Liver (tissue), 9 donors: ENCODE data around the gene CUBN. TPM values are rescaled to one million over a fixed set of nuclear protein-coding genes. Genes with fewer than 3 reads are reported as not detected.

ENCODE experiments used
- DNase-seq: peaks from one replicate; pipeline ENCODE4 v3.0.0-alpha.2; 2017; ENCODE audit warnings: low spot score
- H3K27ac ChIP-seq, 2 donors: one replicate each; pipeline ENCODE4 v1.7.0; 2013; ENCODE audit warnings: inconsistent platforms in 2 of 2, low read length in 2 of 2, control low read depth in 1 of 2, low read depth in 1 of 2, mild to moderate bottlenecking in 1 of 2
- H3K27me3 ChIP-seq, 4 donors: one replicate each; pipeline versions ENCODE4 v1.6.1 to v1.7.0; 2013; ENCODE audit warnings: low read length in 3 of 4, inconsistent platforms in 1 of 4, mild to moderate bottlenecking in 1 of 4, moderate library complexity in 1 of 4; ENCODE audit not compliant: control insufficient read depth in 4 of 4, insufficient read depth in 4 of 4
- H3K36me3 ChIP-seq, 4 donors: one replicate each; pipeline versions ENCODE4 v1.6.1 to v1.7.0; 2013; ENCODE audit warnings: low read length in 3 of 4, mild to moderate bottlenecking in 3 of 4, low read depth in 1 of 4, moderate library complexity in 1 of 4; ENCODE audit not compliant: control insufficient read depth in 4 of 4, insufficient read depth in 3 of 4
- H3K4me1 ChIP-seq, 4 donors: one replicate each; pipeline versions ENCODE4 v1.6.1 to v1.7.0; 2013; ENCODE audit warnings: low read length in 3 of 4, mild to moderate bottlenecking in 3 of 4, moderate library complexity in 1 of 4; ENCODE audit not compliant: control insufficient read depth in 4 of 4, insufficient read depth in 4 of 4
- H3K4me3 ChIP-seq, 3 donors: one replicate each; pipeline versions ENCODE4 v1.6.1 to v1.7.0; 2013; ENCODE audit warnings: low read length in 3 of 3, control low read depth in 1 of 3, low read depth in 1 of 3, mild to moderate bottlenecking in 1 of 3
- H3K9ac ChIP-seq, 2 donors: one replicate each; pipeline ENCODE4 v1.7.0; 2013; ENCODE audit warnings: low read length in 2 of 2, mild to moderate bottlenecking in 2 of 2, moderate library complexity in 2 of 2, control low read depth in 1 of 2, low read depth in 1 of 2
- H3K9me3 ChIP-seq, 4 donors: one replicate each; pipeline versions ENCODE4 v1.6.1 to v1.7.0; 2013; ENCODE audit warnings: low read length in 3 of 4; ENCODE audit not compliant: control insufficient read depth in 4 of 4
- EGR1 ChIP-seq, 2 donors: IDR thresholded peaks; 2 replicates each; pipeline ENCODE4 v1.6.1; 2016 to 2018; ENCODE audit warnings: antibody characterized with exemption in 2 of 2, low read depth in 2 of 2
- FOXA1 ChIP-seq: IDR thresholded peaks from 2 replicates; pipeline ENCODE4 v1.6.1; 2016; ENCODE audit warnings: antibody characterized with exemption
- FOXA2 ChIP-seq: IDR thresholded peaks from 2 replicates; pipeline ENCODE4 v1.6.1; 2016; ENCODE audit warnings: antibody characterized with exemption
- GABPA ChIP-seq, 2 donors: IDR thresholded peaks in 1 of 2; conservative IDR thresholded peaks in 1 of 2; 2 replicates each; pipeline ENCODE4 v1.6.1; 2016; ENCODE audit warnings: antibody characterized with exemption in 2 of 2, mild to moderate bottlenecking in 1 of 2, moderate library complexity in 1 of 2
- HNF4A ChIP-seq, 2 donors: conservative IDR thresholded peaks; 2 replicates each; pipeline ENCODE4 v1.6.1; 2016; ENCODE audit warnings: antibody characterized with exemption in 2 of 2, mild to moderate bottlenecking in 2 of 2
- HNF4G ChIP-seq: IDR thresholded peaks from 2 replicates; pipeline ENCODE4 v1.6.1; 2016; ENCODE audit warnings: antibody characterized with exemption
- JUND ChIP-seq, 2 donors: IDR thresholded peaks; 2 replicates each; pipeline ENCODE4 v1.6.1; 2016; ENCODE audit warnings: antibody characterized with exemption in 2 of 2
- NR2F2 ChIP-seq: IDR thresholded peaks from 2 replicates; pipeline ENCODE4 v1.6.1; 2016; ENCODE audit warnings: antibody characterized with exemption
- RAD21 ChIP-seq, 2 donors: IDR thresholded peaks; 2 replicates each; pipeline ENCODE4 v1.6.1; 2016; ENCODE audit warnings: antibody characterized with exemption in 2 of 2, mild to moderate bottlenecking in 2 of 2
- RXRA ChIP-seq, 2 donors: IDR thresholded peaks; 2 replicates each; pipeline ENCODE4 v1.6.1; 2017 to 2018; ENCODE audit warnings: antibody characterized with exemption in 2 of 2, mild to moderate bottlenecking in 1 of 2
- SP1 ChIP-seq: IDR thresholded peaks from 2 replicates; pipeline ENCODE4 v1.6.1; 2018; ENCODE audit warnings: antibody characterized with exemption, mild to moderate bottlenecking
- TAF1 ChIP-seq: conservative IDR thresholded peaks from 2 replicates; pipeline ENCODE4 v1.6.1; 2016; ENCODE audit warnings: antibody characterized with exemption, mild to moderate bottlenecking
- YY1 ChIP-seq: IDR thresholded peaks from 2 replicates; pipeline ENCODE4 v1.6.1; 2016; ENCODE audit warnings: antibody characterized with exemption, mild to moderate bottlenecking
- WGBS: extraction: QIAGEN DNeasy Blood & Tissue Kit; methylation state at CpG from one replicate; pipeline ENCODE4 v1.1.7; 2013; 5-methylcytosine and 5-hydroxymethylcytosine counted together
- polyA plus RNA-seq, 2 donors: library from polyadenylated mRNA; stranded (reverse) in 1 of 2; unstranded in 1 of 2; fragments of 200-250 nt in 1 of 2; fragments of >200 nt in 1 of 2; fragmentation: Nextera tagmentation in 1 of 2; extraction: Ambion mirVana in 1 of 2; gene quantifications; one replicate each; pipeline versions ENCODE4 v1.2.1 to v1.2.3, GENCODE V29; 2013 to 2015
- total RNA-seq, 2 donors: library from RNA; depleted of rRNA; stranded (reverse); fragments of >200 nt; gene quantifications; one replicate each; pipeline ENCODE4 v1.2.3, GENCODE V29; 2014
- TF ChIP-seq, protein P1 (sequence below): IDR thresholded peaks from 2 replicates; pipeline ENCODE4 v1.6.1; 2016; ENCODE audit warnings: antibody characterized with exemption, mild to moderate bottlenecking
- TF ChIP-seq, protein P2 (sequence below): IDR thresholded peaks from 2 replicates; pipeline ENCODE4 v1.6.1; 2016; ENCODE audit warnings: antibody characterized with exemption
- donor health status: healthy.
- donor health status: healthy.
- donor health status: healthy.
- donor health status: healthy.
- donor health status: healthy.

The CUBN gene
- total and polyA plus RNA-seq, 4 donors, result 0.01 to 0.67 (median 0.30) TPM

DNA sequence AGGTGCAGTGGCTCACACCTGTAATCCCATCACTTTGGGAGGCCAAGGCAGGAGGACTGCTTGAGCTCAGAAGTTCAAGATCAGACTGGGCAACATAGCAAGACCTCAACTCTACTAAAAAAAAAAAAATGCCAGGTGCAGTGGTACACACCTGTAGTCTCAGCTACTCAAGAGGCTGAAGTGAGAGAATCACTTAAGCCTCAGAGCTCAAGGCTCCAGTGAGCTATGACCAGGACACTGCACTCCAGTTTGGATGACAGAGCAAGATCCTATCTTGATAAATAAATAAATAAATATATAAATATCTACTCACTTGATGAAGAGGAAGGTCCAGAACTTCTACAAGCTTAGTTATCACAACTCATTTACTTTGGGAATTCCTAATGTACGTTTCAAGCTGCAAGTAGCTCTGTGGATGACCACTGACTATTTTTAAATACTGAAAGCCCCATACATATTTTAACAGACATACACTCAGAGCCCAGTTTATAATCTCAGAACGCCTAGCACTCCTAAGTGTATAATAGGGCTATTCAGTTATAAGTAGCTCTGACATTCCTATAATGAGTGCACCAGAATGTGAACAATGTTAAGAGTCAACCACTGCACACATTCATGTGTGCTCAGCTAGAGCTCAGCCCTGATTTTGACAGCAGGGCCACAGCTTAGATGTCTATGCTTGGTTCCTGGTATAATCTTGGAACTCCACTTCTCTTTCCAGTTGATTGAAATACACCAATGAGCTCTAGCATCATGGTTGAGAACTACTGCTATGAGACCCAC, 119.1 kb downstream of the CUBN start:
- no peak overlapping the region for H3K27ac ChIP-seq
- no peak overlapping the region for H3K9ac ChIP-seq
- H3K4me1 ChIP-seq, result no peaks in the 10 kb centered on the region
- no peaks in the 10 kb centered on the region for H3K36me3 ChIP-seq
- H3K9me3 ChIP-seq, result no peaks in the 10 kb centered on the region
- TF ChIP-seq GABPA (IDR thresholded peaks at IDR 0.05 in 1 of 2, conservative IDR thresholded peaks at IDR 0.05 in 1 of 2) (no peak), FOXA1 (no peak)
- DNase-seq, result no peak
- WGBS, result 86% methylated on average over 2 of the region's 2 CpGs
- H3K27me3 ChIP-seq, result no peaks in the 10 kb centered on the region
- H3K4me3 ChIP-seq, result no peak overlapping the region

DNA sequence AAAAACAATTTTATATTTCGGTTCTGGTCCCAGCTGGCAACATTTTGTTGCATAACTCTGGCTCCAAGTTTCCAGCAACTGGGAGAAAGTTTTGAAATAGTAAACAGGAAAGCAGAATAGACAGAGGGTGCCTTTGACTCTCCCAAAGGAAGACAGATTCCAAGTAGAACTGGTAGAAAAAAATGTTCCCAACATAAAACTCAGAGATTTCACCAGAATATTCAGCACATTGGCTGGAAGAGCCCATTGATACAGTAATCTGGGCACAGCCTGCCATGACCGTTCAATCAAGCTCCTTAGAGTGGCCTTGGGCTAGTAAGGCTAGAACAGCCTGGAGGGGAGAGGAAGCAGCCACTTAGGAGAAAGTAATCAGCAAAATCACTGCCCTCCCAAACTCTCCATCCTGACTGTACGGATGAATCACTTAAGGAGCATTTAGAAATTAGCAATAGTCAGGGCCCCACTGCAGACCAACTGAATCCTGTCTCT, 120.4 kb downstream of the CUBN start:
- Histone ChIP-seq H3K36me3 (no peaks in the 10 kb centered on the region), H3K4me3 (no peak overlapping the region), H3K27me3 (no peaks in the 10 kb centered on the region), H3K4me1 (no peaks in the 10 kb centered on the region), H3K27ac (peak overlapping the region in 1 of 2 donors; percentile 42), H3K9ac (no peak overlapping the region), H3K9me3 (no peaks in the 10 kb centered on the region)
- WGBS, result 62% methylated on average over 3 of the region's 3 CpGs
- TF ChIP-seq FOXA1 (no peak), HNF4G (no peak), SP1 (peak; percentile 22), RAD21 (IDR thresholded peaks at IDR 0.05) (peak in 1 of 2 donors; percentile 29), NR2F2 (peak; percentile 25)
- DNase-seq, result no peak

DNA sequence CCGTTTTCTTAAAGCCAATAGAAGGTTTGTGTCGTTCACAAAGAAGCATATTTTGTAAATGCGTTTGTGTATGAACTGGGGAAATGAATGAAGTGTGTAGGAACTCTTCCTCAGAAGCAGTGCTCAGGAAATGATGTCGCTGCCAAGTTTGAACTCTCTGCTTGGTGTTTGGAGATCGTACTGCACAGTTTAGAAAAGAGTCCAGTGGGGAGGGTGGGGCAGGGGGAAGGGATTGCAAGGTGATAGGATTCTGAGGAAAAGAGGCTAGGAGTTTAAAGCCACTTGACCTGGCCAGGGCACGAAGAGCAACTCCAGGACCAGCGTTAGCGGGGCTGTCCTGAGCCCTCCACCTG, 122.2 kb downstream of the CUBN start:
- WGBS, result 76% methylated on average over 8 of the region's 8 CpGs
- TF ChIP-seq FOXA1 (no peak), EGR1 (IDR thresholded peaks at IDR 0.05; ENCODE audit: low read depth in 2 of 2) (no peak), JUND (IDR thresholded peaks at IDR 0.05) (no peak), FOXA2 (no peak), SP1 (no peak), HNF4A (conservative IDR thresholded peaks at IDR 0.05) (no peak), NR2F2 (no peak), YY1 (no peak), RAD21 (IDR thresholded peaks at IDR 0.05) (no peak), TAF1 (no peak)
- Histone ChIP-seq H3K9me3 (no peaks in the 10 kb centered on the region), H3K36me3 (no peaks in the 10 kb centered on the region), H3K9ac (no peak overlapping the region), H3K27ac (peak overlapping the region in 1 of 2 donors; percentile 50), H3K27me3 (no peaks in the 10 kb centered on the region), H3K4me1 (no peaks in the 10 kb centered on the region), H3K4me3 (no peak overlapping the region)
- no peak for DNase-seq

DNA sequence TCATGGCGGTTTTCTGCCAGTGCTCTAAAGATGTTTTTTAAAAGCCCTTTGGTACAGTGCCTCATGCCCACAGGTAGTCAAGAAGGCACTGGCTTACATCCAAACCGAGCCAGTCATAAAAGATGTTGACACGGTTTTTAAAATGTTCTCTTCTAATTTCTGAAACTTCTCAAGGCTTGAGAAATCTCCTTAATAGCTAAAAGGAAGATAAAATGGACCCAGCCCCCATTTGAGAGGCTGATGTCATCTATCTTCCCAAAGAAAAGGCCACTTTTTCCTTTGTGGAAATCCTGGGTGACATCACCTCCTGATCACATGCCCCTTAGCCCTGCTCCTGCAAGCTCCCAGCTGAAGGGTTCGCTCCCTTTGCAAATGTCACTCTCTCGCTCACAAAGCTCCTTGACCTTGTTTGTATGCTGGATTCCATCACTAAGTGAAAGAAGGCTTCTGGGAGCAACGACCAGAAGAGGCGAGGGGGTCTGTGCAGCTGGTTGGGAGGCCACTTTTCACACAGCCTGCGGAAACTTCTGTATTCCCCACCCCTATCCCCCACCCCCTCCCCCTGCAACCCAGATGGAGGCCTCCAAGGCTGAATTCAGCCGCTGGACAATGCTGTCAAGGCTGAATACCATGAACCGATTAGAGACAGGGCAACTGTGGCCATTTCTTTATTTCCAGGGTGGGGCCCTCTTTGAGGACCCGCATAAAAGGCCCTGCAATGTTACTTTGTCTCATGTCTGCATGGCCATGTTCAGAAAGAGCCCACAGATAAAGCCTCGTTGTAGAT, 122.8 kb downstream of the CUBN start:
- Histone ChIP-seq H3K4me3 (no peak overlapping the region), H3K36me3 (no peaks in the 10 kb centered on the region), H3K4me1 (no peaks in the 10 kb centered on the region), H3K9me3 (no peaks in the 10 kb centered on the region), H3K27ac (peak overlapping the region in 1 of 2 donors; percentile 50), H3K9ac (no peak overlapping the region), H3K27me3 (no peaks in the 10 kb centered on the region)
- 78% methylated on average over 12 of the region's 12 CpGs for WGBS
- no peak for DNase-seq
- TF ChIP-seq TAF1, result no peak
- no peak for TF ChIP-seq FOXA2
- TF ChIP-seq HNF4G, result no peak
- no peak for TF ChIP-seq HNF4A (conservative IDR thresholded peaks at IDR 0.05)
- no peak for TF ChIP-seq NR2F2
- no peak for TF ChIP-seq YY1
- TF ChIP-seq, protein P1, sequence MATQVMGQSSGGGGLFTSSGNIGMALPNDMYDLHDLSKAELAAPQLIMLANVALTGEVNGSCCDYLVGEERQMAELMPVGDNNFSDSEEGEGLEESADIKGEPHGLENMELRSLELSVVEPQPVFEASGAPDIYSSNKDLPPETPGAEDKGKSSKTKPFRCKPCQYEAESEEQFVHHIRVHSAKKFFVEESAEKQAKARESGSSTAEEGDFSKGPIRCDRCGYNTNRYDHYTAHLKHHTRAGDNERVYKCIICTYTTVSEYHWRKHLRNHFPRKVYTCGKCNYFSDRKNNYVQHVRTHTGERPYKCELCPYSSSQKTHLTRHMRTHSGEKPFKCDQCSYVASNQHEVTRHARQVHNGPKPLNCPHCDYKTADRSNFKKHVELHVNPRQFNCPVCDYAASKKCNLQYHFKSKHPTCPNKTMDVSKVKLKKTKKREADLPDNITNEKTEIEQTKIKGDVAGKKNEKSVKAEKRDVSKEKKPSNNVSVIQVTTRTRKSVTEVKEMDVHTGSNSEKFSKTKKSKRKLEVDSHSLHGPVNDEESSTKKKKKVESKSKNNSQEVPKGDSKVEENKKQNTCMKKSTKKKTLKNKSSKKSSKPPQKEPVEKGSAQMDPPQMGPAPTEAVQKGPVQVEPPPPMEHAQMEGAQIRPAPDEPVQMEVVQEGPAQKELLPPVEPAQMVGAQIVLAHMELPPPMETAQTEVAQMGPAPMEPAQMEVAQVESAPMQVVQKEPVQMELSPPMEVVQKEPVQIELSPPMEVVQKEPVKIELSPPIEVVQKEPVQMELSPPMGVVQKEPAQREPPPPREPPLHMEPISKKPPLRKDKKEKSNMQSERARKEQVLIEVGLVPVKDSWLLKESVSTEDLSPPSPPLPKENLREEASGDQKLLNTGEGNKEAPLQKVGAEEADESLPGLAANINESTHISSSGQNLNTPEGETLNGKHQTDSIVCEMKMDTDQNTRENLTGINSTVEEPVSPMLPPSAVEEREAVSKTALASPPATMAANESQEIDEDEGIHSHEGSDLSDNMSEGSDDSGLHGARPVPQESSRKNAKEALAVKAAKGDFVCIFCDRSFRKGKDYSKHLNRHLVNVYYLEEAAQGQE, result no peak
- TF ChIP-seq EGR1 (IDR thresholded peaks at IDR 0.05; ENCODE audit: low read depth in 2 of 2), result no peak
- no peak for TF ChIP-seq RXRA (IDR thresholded peaks at IDR 0.05)
- no peak for TF ChIP-seq JUND (IDR thresholded peaks at IDR 0.05)
- no peak for TF ChIP-seq RAD21 (IDR thresholded peaks at IDR 0.05)
- no peak for TF ChIP-seq FOXA1
- TF ChIP-seq, protein P2, sequence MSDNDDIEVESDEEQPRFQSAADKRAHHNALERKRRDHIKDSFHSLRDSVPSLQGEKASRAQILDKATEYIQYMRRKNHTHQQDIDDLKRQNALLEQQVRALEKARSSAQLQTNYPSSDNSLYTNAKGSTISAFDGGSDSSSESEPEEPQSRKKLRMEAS, result no peak
- TF ChIP-seq SP1, result no peak
